CD4-positive, alpha-beta T cell treated with Interleukin-17A for 1 hour (primary cell): ENCODE measurements around the gene PLA1A.

Experiments
- DNase-seq: peaks from one replicate; pipeline ENCODE4 v3.0.0-alpha.2; 2020

PLA1A gene

GRCh38 chr3:119609301-119609700 is 11.6 kb downstream of the PLA1A start:
- DNase-seq, result no peak

DNA sequence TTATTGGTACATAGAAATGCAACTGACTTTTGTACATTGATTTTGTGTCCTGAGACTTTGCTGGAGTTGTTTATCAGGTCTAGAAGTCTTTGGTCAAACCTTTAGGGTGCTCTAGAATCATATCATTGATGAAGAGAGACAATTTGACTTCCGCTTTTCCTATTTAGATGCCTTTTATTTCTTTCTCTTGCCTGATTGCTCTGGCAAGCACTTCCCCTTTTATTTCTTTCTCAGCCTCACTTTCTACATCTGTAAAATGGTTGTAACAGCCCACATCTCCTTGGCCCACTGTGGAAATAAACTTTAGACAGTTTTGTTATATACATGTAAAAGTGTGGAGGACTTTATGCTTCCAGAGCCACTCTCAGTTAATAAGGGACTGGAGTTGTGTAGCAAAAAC is 14.0 kb downstream of the PLA1A start:
- no peak for DNase-seq

- no peak for DNase-seq
Observed at GRCh38 chr3:119613201-119613600, 15.5 kb downstream of the PLA1A start.

GRCh38 chr3:119613872-119614271 is 16.2 kb downstream of the PLA1A start:
- no peak for DNase-seq

- DNase-seq, result no peak
Observed at GRCh38 chr3:119616056-119616455, 18.4 kb downstream of the PLA1A start.

DNA sequence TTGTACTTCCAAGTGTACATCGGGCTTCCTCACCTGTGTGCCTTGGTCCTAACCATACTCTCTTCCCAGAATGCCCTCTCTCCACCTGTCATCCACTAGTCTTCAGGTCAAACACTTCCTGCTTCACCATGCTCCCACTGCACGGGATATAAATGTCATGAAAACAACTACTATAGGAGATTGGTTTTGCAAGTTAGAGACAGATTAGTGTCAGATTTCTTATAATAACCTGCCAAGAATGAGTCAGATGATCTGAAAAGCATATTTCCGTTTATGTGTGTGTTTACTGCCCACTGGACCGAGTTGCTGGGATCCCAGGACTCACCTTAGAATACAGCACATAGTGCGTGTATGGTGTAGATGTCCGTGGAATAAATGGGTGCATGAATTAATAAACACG is 21.4 kb downstream of the PLA1A start:
- DNase-seq, result no peak

DNA sequence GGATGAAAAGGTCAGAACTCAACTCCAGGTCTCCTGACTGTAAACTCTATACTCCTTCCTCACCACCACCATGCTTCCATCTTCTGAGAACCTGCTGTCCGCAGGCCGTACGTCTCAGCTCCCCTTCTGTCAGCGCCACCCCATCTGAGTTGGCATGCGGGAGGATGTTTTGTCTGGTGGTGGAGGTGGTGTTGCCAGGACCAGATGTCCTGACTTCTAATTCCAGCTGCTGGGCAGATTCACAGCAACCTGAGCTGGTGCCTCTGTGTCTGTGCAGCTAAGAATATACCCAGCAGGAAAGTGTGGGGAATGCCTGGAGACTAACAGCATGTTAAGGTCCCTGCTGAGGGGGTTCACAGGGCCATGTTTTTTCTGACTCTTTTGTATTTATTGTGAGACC is 23.2 kb downstream of the PLA1A start:
- no peak for DNase-seq

DNA sequence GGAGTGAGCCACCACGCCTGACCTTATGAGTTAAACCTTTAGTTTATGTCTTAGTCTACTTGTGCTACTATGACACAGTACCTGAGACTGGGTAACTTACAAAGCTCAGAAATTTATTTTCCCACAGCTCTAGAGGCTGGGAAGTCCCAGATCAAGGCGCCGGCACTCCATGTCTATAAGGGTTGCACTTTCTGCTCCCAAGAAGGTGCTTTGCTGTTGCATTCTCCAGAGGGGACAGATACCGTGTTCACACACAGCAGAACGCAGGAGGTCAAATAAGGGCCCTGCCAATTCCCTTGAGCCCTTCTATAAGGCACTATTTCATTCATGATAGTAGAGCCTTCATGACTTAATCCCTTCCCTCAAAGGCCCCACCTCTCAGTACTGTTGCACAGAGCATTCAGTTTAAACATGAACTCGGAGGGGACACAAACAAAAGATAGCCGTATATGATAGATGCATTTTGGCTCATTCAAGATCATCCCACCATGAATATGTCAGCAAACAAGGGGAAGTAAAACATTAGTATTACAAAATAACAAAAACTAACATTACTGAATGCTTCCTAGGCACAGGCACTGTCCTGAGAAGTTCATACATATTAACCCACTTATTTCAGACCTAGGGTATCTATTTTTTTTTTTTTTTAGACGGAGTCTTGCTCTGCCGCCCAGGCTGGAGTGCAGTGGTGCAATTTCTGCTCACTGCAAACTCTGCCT is 26.5 kb downstream of the PLA1A start:
- no peak for DNase-seq

GRCh38 chr3:119625451-119626153 is 27.9 kb downstream of the PLA1A start:
- DNase-seq, result no peak

GRCh38 chr3:119626196-119626595 is 28.5 kb downstream of the PLA1A start:
- no peak for DNase-seq

DNA sequence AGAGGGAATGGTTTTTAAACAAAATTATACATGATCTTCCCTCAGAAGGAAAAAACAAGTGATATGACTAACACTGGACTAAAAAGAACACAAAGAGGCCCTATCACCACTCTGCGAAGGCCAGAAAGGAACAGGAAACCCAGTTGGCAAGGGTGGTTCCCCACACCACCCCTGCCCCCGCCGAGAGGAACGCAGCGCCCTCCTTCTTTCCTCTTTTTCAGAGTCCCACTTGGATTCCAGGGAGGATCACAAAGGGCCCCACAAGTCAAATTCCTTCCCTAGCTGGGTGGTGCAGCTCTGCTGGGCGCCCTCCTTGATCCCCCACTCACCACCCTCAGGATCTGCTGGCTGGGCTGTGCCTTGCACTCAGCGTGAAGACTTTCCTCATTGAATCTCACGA is 29.8 kb downstream of the PLA1A start:
- peak; percentile 36 for DNase-seq

- peak; percentile 30 for DNase-seq
Observed at GRCh38 chr3:119628390-119628789, 30.7 kb downstream of the PLA1A start.

DNA sequence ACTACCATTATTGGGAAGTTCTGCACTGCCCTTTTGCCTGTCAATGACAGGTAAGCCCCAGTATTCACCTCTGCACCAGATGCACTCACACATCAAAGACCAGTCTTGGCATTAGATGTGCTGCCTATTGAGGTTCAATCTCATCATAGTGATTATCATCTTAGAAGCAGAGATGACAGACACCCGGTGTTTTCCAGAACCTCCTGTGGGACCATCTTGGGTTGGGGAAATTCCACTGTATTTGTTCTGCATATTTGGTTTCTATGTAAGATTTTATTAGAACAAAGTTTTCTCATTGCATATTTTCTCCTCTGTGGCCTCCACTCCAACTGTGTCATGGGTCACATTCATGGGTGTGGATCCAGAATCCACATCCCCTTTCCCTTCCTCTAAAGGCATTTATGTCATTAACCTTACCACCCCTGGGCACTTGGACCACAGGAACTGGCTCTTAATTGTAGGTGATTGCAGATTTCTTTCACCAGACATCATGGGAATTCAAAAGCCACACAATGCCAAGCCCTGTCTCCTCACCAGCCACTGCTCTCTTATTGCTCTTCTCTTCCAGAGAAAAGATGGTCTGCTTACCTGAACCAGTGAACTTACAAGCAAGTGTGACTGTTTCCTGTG is 31.2 kb downstream of the PLA1A start:
- peak; percentile 36 for DNase-seq

DNA sequence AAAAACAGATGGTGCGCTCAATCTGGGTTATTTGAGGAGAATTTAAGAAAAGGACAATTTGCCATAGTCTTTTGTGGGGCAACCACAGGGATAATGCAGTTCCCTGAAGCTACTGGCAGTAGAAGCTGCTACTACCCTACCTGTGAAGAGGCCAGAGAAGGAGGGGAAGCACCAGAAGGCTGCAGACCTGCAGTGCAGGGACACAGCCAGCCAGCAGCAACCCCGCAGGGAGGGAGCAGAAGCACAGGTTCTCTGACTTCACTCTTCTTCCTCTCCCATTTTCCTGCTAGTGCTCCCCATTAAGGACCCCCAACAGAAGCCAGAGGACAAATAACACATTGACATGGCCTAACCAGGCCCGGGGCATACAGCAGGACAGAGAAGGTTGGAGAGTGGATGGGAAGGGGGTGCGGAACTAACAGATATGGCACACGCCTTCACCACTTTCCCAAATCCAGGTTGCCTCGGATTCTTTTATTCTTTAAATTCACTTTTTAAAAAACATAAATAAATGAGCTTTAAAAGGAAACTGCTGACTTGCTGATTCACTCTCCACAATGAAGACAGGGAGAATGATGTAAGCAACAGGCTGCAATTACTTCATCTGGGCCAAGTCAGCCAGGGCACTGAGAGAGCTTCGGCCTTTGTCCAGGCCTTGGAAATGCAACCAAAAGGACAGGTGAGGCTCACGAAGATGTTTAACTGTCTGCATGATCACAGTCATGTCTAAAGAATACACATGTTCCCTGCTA is 32.6 kb downstream of the PLA1A start:
- DNase-seq, result no peak

GRCh38 chr3:119630880-119631329 is 33.2 kb downstream of the PLA1A start:
- DNase-seq, result no peak

DNA sequence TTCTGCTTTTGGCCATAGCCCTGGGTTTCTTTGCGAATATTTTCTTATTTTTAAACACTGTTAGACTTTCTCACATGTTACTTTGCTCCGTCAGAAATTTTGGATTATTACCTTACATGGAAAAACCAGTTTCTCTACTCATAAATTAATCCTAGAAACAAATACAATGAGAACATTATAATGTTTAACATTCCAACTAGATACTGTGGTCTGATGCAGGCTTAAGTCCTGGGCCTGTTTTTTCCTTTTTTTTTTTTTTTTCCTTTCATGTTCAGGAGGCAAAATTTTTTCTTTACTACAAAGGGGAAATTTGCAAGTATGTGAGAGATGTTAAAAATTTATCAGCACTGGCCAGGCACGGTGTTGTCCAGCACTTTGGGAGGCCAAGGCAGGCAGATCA is 33.8 kb downstream of the PLA1A start:
- DNase-seq, result no peak

- no peak for DNase-seq
Observed at GRCh38 chr3:119632216-119632615, 34.5 kb downstream of the PLA1A start.

DNA sequence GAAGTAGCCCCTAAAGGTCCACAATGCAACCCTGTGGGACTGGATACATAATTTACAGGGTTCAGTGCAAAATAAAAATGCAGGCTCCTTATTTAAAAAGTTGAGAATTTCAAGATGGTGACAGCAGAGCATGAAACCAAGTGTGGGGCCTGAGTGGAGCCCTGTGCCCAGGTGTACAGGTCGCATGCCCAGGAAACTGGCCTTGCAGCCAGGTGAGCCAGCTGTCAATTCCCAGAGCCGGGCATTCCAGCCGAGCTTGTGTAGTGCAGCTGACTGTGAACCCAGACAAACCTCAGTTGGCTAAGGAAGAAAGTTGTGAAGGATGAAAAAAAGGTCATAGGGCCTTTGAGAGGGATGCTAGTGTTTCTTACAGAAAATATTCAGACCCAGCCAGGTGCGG is 35.1 kb downstream of the PLA1A start:
- no peak for DNase-seq

GRCh38 chr3:119635719-119636118 is 38.0 kb downstream of the PLA1A start:
- no peak for DNase-seq

DNA sequence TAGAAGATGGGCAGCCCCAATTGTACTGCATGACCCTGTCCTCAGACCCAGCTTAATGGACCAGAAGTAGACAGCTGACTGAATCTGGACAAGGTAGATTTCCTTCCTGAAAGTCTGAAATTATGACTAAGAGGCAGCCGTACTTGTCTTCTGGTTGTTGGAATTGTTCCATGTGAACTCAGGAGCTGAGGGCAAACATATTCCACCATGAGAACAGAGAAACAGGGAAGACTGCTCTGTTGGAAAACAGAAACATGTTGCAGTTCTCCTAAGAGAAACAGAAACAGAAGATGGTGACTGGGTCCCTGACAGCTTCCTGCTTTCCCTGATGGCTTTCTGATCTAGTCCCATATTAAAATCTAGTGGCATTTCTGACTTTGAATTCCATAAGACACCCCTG is 38.6 kb downstream of the PLA1A start:
- DNase-seq, result no peak

DNA sequence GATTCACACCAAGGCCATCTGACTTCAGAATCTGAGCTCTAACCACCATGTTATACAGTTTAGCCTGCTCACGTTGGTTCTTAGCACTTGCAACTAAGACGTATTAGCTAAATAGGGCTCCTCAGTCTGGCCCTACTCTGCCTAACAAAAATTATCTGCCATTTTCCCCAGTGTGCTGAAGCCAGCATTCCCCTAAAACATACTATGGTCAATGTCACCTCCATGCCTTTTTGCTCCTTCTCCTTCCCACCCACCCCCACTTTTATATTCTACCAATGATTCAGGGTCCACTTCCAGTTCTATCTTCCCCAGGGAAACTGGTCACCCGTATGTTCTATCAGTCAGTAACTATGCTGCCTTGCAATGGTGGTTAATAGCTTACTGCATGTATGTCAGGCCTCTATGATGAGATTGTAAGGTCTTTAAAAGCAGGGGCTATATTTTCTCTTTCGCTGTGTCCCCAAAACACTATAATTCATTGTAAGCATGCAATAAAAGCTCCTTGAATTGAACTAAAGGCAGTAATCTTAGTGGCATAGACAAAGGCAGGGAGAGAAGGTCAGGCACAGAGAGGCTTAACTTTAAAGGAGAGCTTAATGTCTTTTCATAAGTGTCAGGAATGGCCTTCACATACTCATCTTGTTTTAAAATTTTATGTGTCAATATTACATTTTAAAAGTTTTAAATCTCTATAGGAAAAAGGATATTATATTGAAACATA is 39.4 kb downstream of the PLA1A start:
- DNase-seq, result no peak

DNA sequence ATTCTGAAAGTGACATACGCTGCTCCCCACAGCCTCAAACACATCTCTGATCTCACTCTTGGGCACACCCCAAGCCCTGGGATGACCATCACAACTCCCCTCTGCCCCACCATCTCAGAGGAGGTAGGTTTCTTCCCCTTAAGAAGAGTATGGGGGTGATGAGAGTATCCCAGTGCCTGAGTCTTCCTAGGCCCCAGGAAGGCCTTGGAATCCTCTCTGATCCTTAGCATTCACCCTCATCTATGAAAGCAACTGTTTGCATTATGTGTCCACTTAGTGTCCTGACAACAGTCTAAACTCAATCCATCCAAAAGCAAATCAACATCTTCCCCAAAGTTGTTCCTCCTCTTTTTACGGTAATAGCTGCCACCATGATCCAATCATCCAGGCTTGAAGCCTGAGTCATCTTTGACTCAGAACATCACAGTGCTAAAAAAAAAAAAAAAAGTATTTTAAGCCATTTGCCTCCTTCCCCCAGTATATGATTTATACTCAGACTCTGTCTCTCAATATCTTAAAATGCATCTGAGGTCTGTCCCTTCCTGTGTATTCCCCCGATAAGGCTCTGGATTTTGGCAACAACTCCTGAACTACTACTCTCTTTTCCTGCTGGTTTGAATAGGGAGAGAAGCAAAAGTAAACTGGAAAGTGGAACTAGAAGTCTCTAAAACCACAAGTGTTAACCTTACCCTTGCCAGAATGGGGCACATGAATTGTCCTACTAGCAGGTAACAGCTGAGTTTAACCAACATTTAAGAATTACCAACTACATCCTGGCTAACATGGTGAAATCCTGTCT is 40.2 kb downstream of the PLA1A start:
- peak; percentile 12 for DNase-seq
